HG03575 (cell line): Measurements from ENCODE around the gene BMP3.

ENCODE experiments used
- ATAC-seq: cut with Tn5 transposase; IDR thresholded peaks from one replicate; pipeline ENCODE4 v1.9.1; 2021; ENCODE audit not compliant: unreplicated experiment, insufficient number of reproducible peaks, low FRiP score; ENCODE audit errors: extremely low read depth

Gene BMP3

DNA sequence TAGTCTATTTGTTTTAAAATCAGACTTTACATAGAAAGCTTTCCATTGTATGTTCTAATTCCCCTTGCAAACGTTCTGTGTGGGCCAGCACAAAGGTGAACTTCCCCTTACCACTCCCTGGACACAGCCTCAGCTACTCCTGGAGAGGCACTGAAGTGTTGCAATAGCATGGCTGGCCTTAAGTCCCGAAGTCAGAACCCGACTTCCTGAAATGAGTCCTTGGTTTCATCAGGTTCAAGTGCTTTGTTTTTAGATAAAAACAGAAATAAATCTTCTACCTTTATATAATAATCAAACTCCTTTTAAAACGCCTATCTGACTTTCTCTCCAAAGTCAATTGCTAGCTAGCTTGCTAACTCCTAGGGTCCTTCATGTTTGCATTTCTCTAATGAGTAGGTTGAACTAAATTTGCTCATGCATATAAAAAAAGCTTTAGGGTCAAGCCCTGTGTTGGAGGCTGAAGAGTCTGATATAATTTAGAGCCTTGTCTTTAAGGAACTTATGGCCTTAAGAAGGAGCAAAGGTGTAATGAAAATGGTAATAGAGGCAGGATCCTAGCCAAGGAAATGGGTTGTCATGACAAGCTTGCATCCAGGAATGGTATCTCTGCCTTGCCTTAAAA is 9.0 kb downstream of the BMP3 start:
- ATAC-seq: no peak

DNA sequence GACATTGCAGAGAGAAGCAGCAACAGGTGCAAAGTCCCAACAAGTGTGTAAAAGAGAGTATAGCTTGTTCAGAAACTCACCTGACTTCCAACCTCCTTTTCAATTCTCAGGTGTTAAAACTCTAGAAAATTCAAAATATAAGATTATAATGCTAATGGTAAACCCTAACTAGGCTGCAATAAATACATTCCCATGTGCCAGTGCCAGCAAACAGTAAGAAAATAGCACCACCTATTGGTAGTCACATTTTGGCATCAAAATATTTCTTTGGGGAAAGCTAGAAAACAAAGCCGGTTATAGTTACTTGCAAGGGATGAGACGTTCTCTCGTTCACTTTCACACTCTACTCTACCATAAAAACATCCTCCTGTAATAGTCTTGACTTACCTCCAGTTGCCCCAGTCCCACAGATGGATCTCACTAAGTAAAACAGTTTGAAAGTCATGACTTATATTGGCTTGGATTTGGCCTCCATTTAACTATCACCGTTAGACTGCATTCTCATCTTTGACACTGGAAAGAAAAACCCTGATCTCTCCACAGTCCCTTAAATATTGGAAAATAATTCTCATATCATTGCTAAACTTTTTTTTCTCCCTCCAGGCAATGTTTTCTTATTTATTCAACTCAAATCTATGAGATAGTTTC is 9.6 kb downstream of the BMP3 start:
- no peak for ATAC-seq

DNA sequence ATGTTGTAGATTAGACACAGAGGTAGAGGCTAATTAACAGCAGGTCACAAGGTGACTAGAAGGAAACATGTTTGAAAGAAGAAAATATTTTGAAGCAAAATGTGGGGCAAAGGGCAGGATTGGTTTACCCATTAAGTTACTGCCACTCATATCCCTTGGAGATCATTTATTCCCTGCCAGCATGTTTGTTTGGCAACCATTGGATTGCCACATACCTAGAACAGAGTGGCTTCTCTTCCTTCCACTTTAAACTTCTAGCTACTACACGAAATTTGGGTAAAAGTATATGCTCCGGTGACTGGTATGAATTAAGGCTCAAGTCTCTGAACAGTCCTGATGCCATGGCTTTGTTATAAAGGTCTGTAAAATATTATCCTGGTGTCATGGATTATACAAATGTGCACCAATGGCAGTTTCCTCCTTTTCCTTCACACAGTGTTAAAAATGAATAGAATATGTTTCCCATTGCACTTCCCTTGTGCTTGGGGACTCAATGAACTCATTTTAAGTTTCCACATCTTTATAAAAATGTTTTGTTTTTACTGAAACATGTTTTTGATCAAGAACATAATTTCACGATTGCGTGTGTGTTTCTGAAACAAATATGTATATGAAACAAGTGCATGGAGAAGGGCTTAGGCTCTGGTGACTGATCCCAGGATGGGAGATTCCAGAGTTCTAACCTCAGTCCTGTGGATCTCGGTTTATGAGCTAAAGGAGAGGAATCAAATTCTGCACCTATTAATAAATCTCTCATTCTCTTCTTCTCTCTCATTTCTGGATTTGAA is 12.3 kb downstream of the BMP3 start:
- ATAC-seq: no peak

DNA sequence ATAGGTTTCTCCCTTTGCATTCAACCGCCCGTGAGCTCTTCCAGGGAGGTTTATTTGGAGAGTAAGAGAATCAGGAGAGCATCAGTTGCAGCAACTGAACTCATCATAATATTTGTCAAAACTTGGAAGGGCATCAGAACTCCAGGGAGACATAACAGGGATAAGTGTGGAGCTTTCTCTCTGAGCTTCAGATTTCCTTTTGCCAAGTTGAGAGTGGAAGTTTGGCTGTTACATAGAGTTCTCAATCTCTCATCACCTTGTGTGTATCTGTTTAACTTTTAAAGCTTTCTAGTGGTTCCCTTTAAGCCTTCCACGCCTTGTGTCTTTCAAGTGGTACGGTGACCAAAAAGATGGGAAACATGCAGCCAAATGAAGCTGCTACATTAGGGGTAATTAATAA is 18.8 kb downstream of the BMP3 start:
- no peak for ATAC-seq

DNA sequence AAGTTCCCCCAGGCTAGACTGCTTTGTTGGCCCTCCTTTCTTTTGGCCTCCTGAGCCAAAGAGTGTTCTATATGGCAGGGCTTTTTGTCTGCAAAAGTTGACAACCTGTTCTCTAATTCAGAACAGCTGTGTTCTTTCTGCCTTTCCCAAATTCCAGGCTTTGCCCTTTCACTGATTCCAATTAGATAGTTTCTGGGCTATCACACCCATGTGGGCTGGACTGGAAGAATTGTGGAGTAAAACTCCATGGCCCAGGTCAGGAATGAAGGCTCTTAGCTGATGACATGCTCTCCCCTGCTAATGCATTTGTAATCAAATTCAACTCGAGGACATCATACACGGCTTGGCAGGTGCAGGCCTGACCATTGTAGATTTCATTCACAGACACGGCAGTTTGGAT is 19.4 kb downstream of the BMP3 start:
- ATAC-seq: no peak

DNA sequence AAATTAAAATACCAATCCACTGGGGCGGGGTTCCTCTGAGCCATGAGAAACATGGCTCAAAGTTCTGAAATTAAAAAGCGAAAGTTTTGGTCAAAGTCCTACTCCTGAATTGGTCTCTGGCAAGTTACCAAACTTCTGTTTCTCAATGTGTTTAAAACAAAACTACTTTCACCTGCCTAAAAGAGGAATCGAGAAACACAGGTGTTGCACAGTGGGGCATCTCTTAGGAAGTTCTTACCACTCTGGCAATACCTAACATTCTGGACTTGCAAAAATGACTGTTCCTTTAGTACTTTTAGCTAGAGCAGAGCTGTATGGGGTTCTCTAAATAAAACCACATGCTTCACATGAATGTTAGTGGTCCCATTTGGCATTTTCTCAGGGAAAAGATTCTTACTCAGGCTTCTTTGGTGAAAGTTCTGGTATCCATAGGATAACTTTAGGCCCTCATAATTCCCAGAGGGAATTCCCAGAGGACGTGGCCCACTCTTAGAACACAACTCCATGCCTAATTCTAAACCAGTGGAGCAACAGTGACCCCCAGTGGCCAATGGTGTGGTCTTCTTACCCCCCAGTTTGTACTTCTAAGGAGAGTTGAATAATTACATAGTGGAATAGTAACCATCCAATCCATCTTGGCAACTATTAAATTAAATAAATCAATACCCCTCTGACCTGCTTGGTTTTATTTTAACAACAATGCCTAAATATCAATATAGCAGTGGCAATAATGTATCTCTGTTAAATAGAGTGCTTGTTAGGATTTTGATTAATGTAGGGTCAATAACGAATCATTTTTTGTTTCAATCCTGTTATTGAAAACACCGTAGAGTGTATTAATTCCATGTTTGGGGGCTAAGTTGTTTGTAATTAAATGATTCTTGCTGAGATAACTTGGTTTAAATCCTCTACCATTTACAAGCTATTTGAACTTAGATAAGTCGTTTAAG is 21.9 kb downstream of the BMP3 start:
- peak; percentile 100 for ATAC-seq

DNA sequence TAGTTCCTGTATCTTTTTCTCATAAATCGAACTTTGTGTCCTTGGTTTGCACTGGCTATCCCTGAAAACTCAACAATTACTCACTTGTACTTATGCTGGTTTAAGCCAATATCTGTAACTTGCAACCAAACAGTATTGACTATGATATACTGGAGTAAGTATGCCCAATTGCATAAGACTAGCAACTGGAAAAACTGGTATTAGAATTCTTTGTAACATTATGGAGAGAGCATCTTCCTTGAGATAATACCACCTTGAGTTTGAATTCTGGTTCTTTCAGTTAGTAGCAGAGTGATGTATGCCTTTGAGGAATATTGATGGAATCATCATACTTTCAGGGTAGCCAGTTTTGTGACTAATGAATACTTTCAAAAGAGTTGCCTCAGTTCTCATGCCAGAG is 28.1 kb downstream of the BMP3 start:
- no peak for ATAC-seq

DNA sequence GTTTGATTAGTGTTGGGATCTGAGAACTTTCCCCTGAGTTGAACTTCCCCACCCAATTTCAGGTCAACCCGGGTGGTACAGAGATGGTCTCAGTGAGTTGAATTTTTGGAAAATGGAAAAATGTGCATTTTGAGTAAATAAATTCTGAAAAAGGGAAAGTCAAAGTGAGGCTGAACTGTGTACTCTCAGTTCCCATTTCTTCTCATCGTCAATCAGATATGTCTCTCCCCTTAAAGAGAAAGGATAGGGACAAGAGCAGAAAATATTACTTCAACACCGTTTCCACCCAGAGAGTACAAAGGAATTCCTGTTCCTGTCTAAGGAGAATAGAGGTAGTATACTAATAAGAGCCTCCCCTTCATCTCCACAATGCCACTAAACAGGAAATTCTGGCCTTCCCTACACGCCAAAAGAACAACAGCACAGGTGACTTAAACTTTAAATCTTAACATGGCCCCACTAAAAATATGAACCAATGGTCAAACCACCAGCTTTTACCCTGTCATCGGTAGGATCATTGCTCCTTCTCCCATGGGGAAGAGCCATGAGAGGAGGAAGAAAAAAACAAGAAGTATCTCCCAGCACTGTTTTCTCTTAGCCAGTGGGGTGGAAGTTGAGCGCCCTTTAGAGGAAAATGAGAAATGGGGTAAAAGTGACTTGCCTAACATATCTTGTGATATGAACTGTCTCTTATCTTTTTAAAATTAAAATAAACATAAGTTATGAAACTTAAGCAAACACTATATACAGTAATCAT is 30.3 kb downstream of the BMP3 start:
- ATAC-seq: no peak

DNA sequence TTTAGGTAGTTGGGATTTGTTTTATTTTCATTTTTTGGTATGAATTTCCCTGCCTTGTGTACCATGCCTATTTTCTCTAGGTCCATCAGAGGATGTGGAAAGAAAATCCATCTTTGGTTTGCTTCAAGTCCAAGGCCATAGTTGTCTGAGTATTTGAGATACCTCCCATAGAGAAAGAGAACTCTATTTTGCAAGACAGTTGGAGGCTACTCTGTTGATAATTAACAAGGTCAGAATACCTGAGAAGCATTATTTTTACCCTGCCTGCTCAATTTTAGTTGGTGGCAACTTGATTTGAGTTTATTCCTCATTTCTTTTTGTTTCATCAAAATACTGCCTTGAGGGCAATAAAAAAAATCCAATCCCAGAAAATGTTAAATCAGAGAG is 30.8 kb downstream of the BMP3 start:
- no peak for ATAC-seq

DNA sequence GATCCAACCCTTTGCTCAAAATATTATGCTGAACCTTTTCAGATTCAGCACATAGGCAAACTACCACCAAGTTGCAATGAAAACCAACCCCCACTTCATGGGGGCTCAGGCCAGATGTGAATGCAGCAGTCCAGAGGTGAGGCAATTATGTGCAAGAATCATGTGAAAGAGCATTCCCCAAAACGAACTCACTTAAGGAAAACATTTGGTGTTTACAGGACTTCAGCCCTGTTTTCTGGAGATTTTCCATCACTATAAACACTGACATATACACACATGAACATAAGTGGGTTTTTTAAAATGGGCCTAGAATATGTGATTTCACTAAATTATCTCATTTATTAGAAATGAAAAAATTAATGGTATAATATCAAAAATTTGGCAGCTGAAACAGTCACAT is 31.5 kb downstream of the BMP3 start:
- ATAC-seq: no peak

DNA sequence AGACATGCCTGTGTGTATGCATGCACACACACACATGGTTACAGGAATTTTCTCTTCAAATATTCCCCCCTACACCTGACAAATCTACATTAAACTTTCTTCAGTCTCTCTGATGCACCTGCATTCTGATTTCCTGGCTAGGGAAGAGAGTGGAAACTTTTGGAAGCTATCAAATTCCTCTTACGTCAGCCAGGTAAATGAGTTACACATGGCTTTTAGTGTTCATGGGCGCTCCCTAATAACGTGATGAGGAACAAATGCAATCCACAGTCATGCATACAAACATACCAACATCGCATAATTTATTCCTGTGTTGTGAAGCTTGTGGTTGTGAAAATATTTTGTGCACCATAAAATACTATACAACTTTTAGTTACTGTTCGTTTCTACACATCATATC is 34.9 kb downstream of the BMP3 start:
- ATAC-seq: no peak

DNA sequence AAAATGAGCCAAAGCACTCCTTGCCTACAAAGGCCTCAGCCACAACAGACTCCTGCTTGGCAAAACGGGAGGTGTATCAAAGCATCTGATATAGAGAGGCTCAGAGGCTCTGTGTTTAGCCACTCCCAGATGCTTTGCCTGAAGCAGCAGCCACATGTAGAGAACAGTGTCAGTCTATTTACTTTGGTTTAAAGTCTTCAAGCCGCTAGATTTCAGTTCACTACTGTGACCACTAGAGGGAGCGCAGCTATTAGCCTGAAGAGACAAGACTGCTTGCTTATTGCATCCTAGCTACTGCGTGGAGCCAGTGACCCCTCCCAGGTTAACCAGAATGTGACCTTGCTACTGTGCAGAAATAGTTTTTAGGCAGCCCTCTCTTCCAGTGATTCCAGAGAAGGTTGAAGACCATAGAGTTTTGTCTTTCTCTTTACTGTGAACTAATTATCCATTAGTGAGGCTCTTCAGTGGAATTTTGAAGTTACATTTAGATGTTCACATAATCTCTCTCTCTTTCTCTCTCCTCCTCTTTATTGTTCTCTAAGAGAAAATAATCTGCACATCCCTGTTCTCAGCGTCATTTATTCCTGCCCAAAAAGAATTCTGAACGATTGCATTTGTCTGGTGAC is 39.3 kb downstream of the BMP3 start:
- peak; percentile 98 for ATAC-seq

DNA sequence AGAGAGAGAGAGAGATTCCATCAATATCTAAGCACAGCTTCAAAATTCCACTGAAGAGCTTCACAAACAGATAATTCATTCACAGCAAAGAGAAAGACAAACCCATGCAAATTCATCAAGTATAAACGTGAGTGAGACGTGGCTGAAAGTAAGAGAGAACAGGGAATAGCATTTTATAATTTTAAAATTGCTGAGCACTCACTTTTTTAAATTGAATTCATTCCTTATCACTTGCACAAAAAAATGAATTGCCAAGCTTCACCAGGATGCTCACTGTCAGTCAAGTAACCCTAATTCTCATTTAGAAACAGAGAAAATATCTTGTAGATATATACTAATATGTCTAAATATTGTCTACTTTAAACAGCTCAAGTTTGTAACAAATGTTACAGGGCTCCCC is 40.5 kb downstream of the BMP3 start:
- ATAC-seq: no peak

DNA sequence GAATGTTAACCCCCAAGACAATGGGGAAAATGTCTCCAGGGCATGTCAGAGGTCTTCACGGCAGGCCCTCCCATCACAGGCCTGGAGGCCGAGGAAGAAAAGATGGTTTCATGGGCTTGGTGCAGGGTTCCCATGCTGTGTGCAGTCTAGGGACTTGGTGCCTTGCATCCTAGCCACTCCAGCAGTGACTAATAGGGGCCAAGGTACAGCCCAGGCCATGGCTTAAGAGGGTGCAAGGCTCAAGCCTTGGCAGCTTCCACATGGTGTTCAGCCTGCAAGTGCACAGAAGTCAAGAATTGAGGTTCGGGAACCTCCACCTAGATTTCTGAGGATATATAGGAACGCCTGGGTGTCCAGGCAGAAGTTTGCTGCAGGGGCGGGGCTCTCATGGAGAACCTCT is 50.6 kb downstream of the BMP3 start:
- ATAC-seq: no peak

DNA sequence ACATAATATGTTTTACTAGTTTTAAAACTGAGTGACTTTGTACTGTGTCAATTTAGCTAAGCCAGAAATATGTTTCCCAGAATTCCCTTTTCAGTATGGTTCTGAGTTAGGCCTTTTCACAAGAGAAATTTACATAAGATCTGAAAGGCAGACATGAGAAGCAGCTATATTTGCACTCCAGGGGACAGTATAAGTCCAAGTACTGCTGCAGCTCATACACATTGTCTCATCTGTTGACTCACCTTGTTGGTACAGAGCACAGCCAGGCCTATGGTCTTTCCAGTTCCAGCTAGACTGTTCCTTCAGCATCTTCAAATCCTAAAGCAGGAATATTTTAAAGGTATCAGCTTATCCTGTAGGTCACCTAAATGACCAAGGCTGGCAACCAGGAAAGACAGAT is 53.5 kb downstream of the BMP3 start:
- ATAC-seq: no peak

DNA sequence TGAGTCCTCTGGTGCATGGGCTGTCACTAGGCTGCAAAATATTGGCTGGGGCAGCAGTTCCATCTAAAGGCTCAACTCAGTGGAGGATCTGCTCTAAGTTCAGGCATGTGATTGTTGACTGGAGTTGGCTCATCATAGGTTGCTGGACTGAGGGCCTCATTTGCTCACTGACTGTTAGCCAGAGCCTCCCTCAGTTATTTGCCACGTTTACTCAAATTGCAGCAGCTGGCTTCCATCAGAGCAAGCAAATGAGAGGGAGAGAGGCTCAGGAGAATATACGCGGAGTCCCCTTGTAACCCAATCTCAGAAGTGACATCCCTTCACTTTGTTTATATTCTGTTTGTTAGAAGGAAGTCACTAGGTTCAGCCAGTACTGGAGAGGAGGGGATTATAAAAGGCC is 54.1 kb downstream of the BMP3 start:
- ATAC-seq: no peak

DNA sequence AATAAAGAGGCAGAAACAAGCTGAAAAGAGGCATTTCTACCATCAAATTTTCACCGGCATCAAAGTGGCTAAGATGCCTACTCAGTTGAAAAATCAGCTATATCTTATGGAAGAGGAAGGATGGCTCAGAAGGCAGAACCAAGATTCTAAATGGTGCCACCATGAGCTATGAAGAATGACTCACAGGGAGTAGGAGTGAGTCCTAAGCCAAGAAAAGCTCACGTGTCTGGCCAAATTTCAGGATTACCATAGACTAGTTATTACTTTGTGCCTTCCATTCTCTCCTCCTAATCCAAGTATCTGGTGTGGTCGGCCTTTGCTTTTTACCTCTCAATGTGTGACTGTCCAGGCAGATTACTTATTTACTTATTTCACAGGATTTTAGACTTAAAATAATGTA is 54.8 kb downstream of the BMP3 start:
- no peak for ATAC-seq

DNA sequence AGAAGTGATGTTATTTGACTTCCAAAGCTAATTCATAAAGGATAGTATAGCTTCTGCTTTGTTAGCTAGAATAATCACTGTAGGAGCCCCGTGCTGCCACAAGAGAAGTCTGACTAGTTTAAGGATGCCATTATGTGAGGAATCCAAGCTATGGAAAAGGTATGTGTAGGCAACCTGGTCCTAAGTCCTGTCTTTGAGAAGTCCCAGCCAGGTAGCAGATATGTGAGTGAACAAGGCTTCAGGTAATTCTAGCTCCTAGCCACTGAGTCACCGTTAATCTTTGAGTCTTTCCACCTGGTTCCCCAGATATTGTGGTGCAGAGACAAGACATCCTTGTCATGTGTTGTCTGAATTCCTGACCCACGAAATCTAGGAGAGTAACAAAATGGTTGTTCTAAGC is 55.5 kb downstream of the BMP3 start:
- no peak for ATAC-seq
